Hepatocyte (in vitro differentiated cells): ENCODE results near the gene FBXO39. TPM values are rescaled to one million over a fixed set of nuclear protein-coding genes. Genes with fewer than 3 reads are reported as not detected.
A peak's percentile ranks its signal among the peaks of the same experiment; 100 is the strongest.

ENCODE experiments used
- DNase-seq: peaks from one replicate; pipeline ENCODE4 v3.0.0-alpha.2; 2016; ENCODE audit warnings: low spot score
- H2AFZ ChIP-seq: fragments of 200-600 bp; sonication (generic); 2 replicates; pipeline ENCODE4 v1.6.0; 2016; ENCODE audit warnings: antibody characterized with exemption, mild to moderate bottlenecking
- H3K27ac ChIP-seq: fragments of 200-600 bp; sonication (generic); 2 replicates; pipeline ENCODE4 v1.5.1; 2016; ENCODE audit warnings: mild to moderate bottlenecking
- H3K27me3 ChIP-seq: fragments of 200-600 bp; sonication (generic); 2 replicates; pipeline ENCODE4 v1.6.1; 2016
- H3K36me3 ChIP-seq: fragments of 200-600 bp; sonication (generic); replicated peaks from 2 replicates; pipeline ENCODE4 v1.5.1; 2016; ENCODE audit warnings: low read depth; ENCODE audit not compliant: insufficient read depth
- H3K4me1 ChIP-seq: fragments of 200-600 bp; sonication (generic); 2 replicates; pipeline ENCODE4 v1.5.1; 2016; ENCODE audit warnings: mild to moderate bottlenecking, moderate library complexity; ENCODE audit not compliant: insufficient read depth
- H3K4me2 ChIP-seq: fragments of 200-600 bp; sonication (generic); 2 replicates; pipeline ENCODE4 v1.6.0; 2016
- H3K4me3 ChIP-seq: fragments of 200-600 bp; sonication (generic); 2 replicates; pipeline ENCODE4 v1.5.1; 2016; ENCODE audit warnings: mild to moderate bottlenecking
- H3K79me2 ChIP-seq: fragments of 200-600 bp; sonication (generic); 2 replicates; pipeline ENCODE4 v1.6.0; 2017; ENCODE audit warnings: mild to moderate bottlenecking
- H3K9me2 ChIP-seq: fragments of 200-600 bp; sonication (generic); replicated peaks from 2 replicates; pipeline ENCODE4 v1.6.0; 2017; ENCODE audit warnings: mild to moderate bottlenecking; ENCODE audit not compliant: insufficient read depth
- H3K9me3 ChIP-seq: fragments of 200-600 bp; sonication (generic); 2 replicates; pipeline ENCODE4 v1.5.1; 2016; ENCODE audit warnings: low read depth, mild to moderate bottlenecking
- H4K20me1 ChIP-seq: fragments of 200-600 bp; sonication (generic); 2 replicates; pipeline ENCODE4 v1.6.0; 2016; ENCODE audit warnings: mild to moderate bottlenecking; ENCODE audit not compliant: insufficient read depth, poor library complexity, severe bottlenecking
- CTCF ChIP-seq: fragments of 200-600 bp; sonication (generic); IDR thresholded peaks from 2 replicates; pipeline ENCODE4 v1.5.1; 2016; ENCODE audit warnings: antibody characterized with exemption, mild to moderate bottlenecking; ENCODE audit not compliant: poor library complexity
- EZH2 ChIP-seq: fragments of 200-600 bp; sonication (generic); IDR thresholded peaks from 2 replicates; pipeline ENCODE4 v1.6.1; 2016; ENCODE audit warnings: antibody characterized with exemption, mild to moderate bottlenecking, borderline replicate concordance
- EZH2phosphoT487 ChIP-seq: fragments of 200-600 bp; sonication (generic); IDR thresholded peaks from one replicate; pipeline ENCODE4 v1.6.1; 2018; ENCODE audit warnings: antibody characterized with exemption, mild to moderate bottlenecking, low read depth, moderate library complexity; ENCODE audit not compliant: unreplicated experiment, severe bottlenecking
- WGBS: methylation state at CpG from one replicate; pipeline ENCODE4 v1.1.6; 2016; ENCODE audit warnings: low lambda C conversion rate; ENCODE audit errors: missing lambda C conversion rate; 5-methylcytosine and 5-hydroxymethylcytosine counted together
- polyA plus RNA-seq: library from polyadenylated mRNA; unstranded; fragments of >200 nt; fragmentation: Nextera tagmentation; extraction: Ambion mirVana; gene quantifications from 2 replicates; pipeline ENCODE4 v1.2.1, GENCODE V29; 2016
- total RNA-seq: library from RNA; depleted of rRNA; stranded (reverse); fragments of >200 nt; gene quantifications from 2 replicates; pipeline ENCODE4 v1.2.3, GENCODE V29; 2014

Gene FBXO39
- total and polyA plus RNA-seq, 2 experiments from 2014 or later: not detected

GRCh38 chr17:6752068-6752909 is 23.7 kb upstream of the FBXO39 start:
- peak; percentile 63 for DNase-seq
- Histone ChIP-seq H3K9me3 (no peaks in the 10 kb centered on the region), H3K4me1 (peaks cover 11% of the 10 kb centered on the region), H3K9me2 (no peaks in the 10 kb centered on the region), H3K27me3 (no peaks in the 10 kb centered on the region), H3K27ac (peak overlapping the region; percentile 89), H3K4me2 (peak overlapping the region; percentile 17), H4K20me1 (no peaks in the 10 kb centered on the region), H2AFZ (peak overlapping the region; percentile 40), H3K4me3 (no peak overlapping the region), H3K79me2 (no peaks in the 10 kb centered on the region), H3K36me3 (no peaks in the 10 kb centered on the region)
- WGBS: 64% methylated on average over 7 of the region's 7 CpGs
- TF ChIP-seq EZH2phosphoT487 (no peak), CTCF (no peak), EZH2 (no peak)

- Histone ChIP-seq H3K4me3 (no peak overlapping the region), H3K79me2 (no peaks in the 10 kb centered on the region), H3K9me3 (no peaks in the 10 kb centered on the region), H2AFZ (no peak overlapping the region), H3K4me2 (peak overlapping the region; percentile 11), H3K4me1 (peaks cover 11% of the 10 kb centered on the region), H4K20me1 (no peaks in the 10 kb centered on the region), H3K27me3 (no peaks in the 10 kb centered on the region), H3K36me3 (no peaks in the 10 kb centered on the region), H3K27ac (peak overlapping the region; percentile 89), H3K9me2 (no peaks in the 10 kb centered on the region)
- no peak for TF ChIP-seq EZH2phosphoT487
- no peak for TF ChIP-seq EZH2
- TF ChIP-seq CTCF: no peak
- peak; percentile 11 for DNase-seq
- 58% methylated on average over 9 of the region's 9 CpGs for WGBS
These were observed 23.0 kb upstream of the FBXO39 start for GRCh38 chr17:6753006-6753445.

GRCh38 chr17:6753546-6753945 is 22.5 kb upstream of the FBXO39 start:
- Histone ChIP-seq H2AFZ (no peak overlapping the region), H3K27ac (peak overlapping the region; percentile 89), H3K4me3 (no peak overlapping the region), H3K4me1 (peaks cover 11% of the 10 kb centered on the region), H3K4me2 (no peak overlapping the region), H3K79me2 (no peaks in the 10 kb centered on the region), H3K9me2 (no peaks in the 10 kb centered on the region), H3K36me3 (no peaks in the 10 kb centered on the region), H4K20me1 (no peaks in the 10 kb centered on the region), H3K9me3 (no peaks in the 10 kb centered on the region), H3K27me3 (no peaks in the 10 kb centered on the region)
- WGBS: 81% methylated on average over 6 of the region's 6 CpGs
- no peak for TF ChIP-seq CTCF
- TF ChIP-seq EZH2phosphoT487: no peak
- TF ChIP-seq EZH2: no peak
- no peak for DNase-seq
